SK-N-SH (cell line): ENCODE results near the gene RFX7. TPM values are rescaled to one million over a fixed set of nuclear protein-coding genes. Genes with fewer than 3 reads are reported as not detected.

Experiments
- CTCF ChIA-PET: fragments of 300-600, 350-600 bp; formaldehyde crosslinking; extraction: SDS; loops from one replicate; lab custom pipeline; 2021; lab: Yijun Ruan, JAX
- POLR2A ChIA-PET: fragments of 350-600 bp; sonication (Branson Sonifier 250); formaldehyde crosslinking; extraction: SDS; loops from one replicate; lab custom pipeline; 2020; ENCODE audit warnings: antibody characterized with exemption, inconsistent platforms; lab: Yijun Ruan, JAX
- DNase-seq: peaks from one replicate; pipeline ENCODE4 v3.0.0; 2012
- H2AFZ ChIP-seq: fragments of 200-600 bp; sonication (generic); 2 replicates; pipeline ENCODE4 v1.8.1; 2016; ENCODE audit warnings: antibody characterized with exemption, mild to moderate bottlenecking, low read depth
- H3F3A ChIP-seq: fragments of 200-600 bp; sonication (generic); replicated peaks from 2 replicates; pipeline ENCODE3; 2016; ENCODE audit warnings: antibody characterized with exemption, mild to moderate bottlenecking; ENCODE audit not compliant: insufficient read depth
- H3K27ac ChIP-seq, 2 experiments: fragments of 200-500 bp in 1 of 2; fragments of 200-600 bp in 1 of 2; sonication (Bioruptor generic) in 1 of 2; sonication (generic), shearing (Covaris generic) in 1 of 2; 2 replicates each; pipeline versions ENCODE4 v1.5.1 to v1.6.1; 2014 to 2016; ENCODE audit warnings: low read depth in 2 of 2, inconsistent platforms in 1 of 2, low read length in 1 of 2, mild to moderate bottlenecking in 1 of 2, mixed read lengths in 1 of 2
- H3K27me3 ChIP-seq: fragments of 200-600 bp; sonication (generic), shearing (Covaris generic); 2 replicates; pipeline ENCODE4 v1.6.1; 2016; ENCODE audit warnings: mixed run types; ENCODE audit not compliant: insufficient read depth
- H3K36me3 ChIP-seq, 2 experiments: fragments of 200-500 bp in 1 of 2; fragments of 200-600 bp in 1 of 2; sonication (Bioruptor generic) in 1 of 2; sonication (generic) in 1 of 2; replicated peaks in 1 of 2; 2 replicates each; pipeline versions ENCODE3 to v1.5.1; 2014 to 2016; ENCODE audit warnings: low read length in 1 of 2, mild to moderate bottlenecking in 1 of 2; ENCODE audit not compliant: insufficient read depth in 2 of 2, control insufficient read depth in 1 of 2
- H3K4me1 ChIP-seq, 2 experiments: fragments of 200-500 bp in 1 of 2; fragments of 200-600 bp in 1 of 2; sonication (Bioruptor generic) in 1 of 2; sonication (generic), shearing (Covaris generic) in 1 of 2; 2 replicates each; pipeline versions ENCODE4 v1.5.1 to v1.6.1; 2014 to 2016; ENCODE audit warnings: low read depth in 1 of 2, low read length in 1 of 2, mixed run types in 1 of 2; ENCODE audit not compliant: insufficient read depth in 2 of 2, control insufficient read depth in 1 of 2
- H3K4me2 ChIP-seq: fragments of 200-600 bp; sonication (generic), shearing (Covaris generic); 2 replicates; pipeline ENCODE4 v1.6.1; 2017; ENCODE audit warnings: mixed run types
- H3K4me3 ChIP-seq, 2 experiments: fragments of 200-500 bp in 1 of 2; fragments of 200-600 bp in 1 of 2; sonication (Bioruptor generic) in 1 of 2; sonication (generic), shearing (Covaris generic) in 1 of 2; 2 replicates each; pipeline versions ENCODE4 v1.5.1 to v1.8.1; 2014 to 2016; ENCODE audit warnings: low read depth in 2 of 2, inconsistent platforms in 1 of 2, low read length in 1 of 2, mild to moderate bottlenecking in 1 of 2, mixed read lengths in 1 of 2, moderate library complexity in 1 of 2
- H3K79me2 ChIP-seq: fragments of 200-600 bp; sonication (generic); 2 replicates; pipeline ENCODE4 v1.8.1; 2017; ENCODE audit warnings: mild to moderate bottlenecking; ENCODE audit not compliant: insufficient read depth
- H3K9ac ChIP-seq: fragments of 200-600 bp; sonication (generic); 2 replicates; pipeline ENCODE4 v1.6.1; 2017; ENCODE audit warnings: mixed run types
- H3K9me2 ChIP-seq: fragments of 200-600 bp; sonication (generic); 2 replicates; pipeline ENCODE4 v1.6.1; 2017; ENCODE audit warnings: mixed run types
- H3K9me3 ChIP-seq: fragments of 200-600 bp; sonication (generic); 2 replicates; pipeline ENCODE4 v1.6.1; 2017; ENCODE audit warnings: mixed run types, mild to moderate bottlenecking, moderate library complexity
- H4K20me1 ChIP-seq: fragments of 200-600 bp; sonication (generic); 2 replicates; pipeline ENCODE4 v1.6.1; 2017; ENCODE audit warnings: mild to moderate bottlenecking, mixed run types; ENCODE audit not compliant: insufficient read depth
- CHD2 ChIP-seq: fragments of 150-350 bp; IDR thresholded peaks from 2 replicates; pipeline ENCODE4 v1.6.1; 2018; ENCODE audit warnings: low read length; ENCODE audit not compliant: partially characterized antibody
- EP300 ChIP-seq, 2 experiments: IDR thresholded peaks; 2 replicates each; pipeline versions ENCODE4 v1.4.0 to v1.6.1; 2012; ENCODE audit warnings: borderline replicate concordance in 1 of 2, low read depth in 1 of 2, low read length in 1 of 2
- FOSL2 ChIP-seq: IDR thresholded peaks from 2 replicates; pipeline ENCODE4 v1.4.0; 2012; ENCODE audit warnings: low read depth, mild to moderate bottlenecking, moderate library complexity, borderline replicate concordance
- MAX ChIP-seq: IDR thresholded peaks from 2 replicates; pipeline ENCODE4 v1.4.0; 2012; ENCODE audit warnings: low read depth
- MXI1 ChIP-seq: IDR thresholded peaks from 2 replicates; pipeline ENCODE4 v1.6.1; 2012; ENCODE audit warnings: mild to moderate bottlenecking, low read depth, low read length, improper control_type of control experiment
- NFIC ChIP-seq: IDR thresholded peaks from 2 replicates; pipeline ENCODE4 v1.4.0; 2012; ENCODE audit warnings: borderline replicate concordance
- RFX5 ChIP-seq: IDR thresholded peaks from 2 replicates; pipeline ENCODE4 v1.6.1; 2012; ENCODE audit warnings: mild to moderate bottlenecking, improper control_type of control experiment, low read length
- RXRA ChIP-seq: IDR thresholded peaks from 2 replicates; pipeline ENCODE4 v1.4.0; 2012; ENCODE audit warnings: low read depth, mild to moderate bottlenecking, borderline replicate concordance
- TAF1 ChIP-seq: IDR thresholded peaks from 2 replicates; pipeline ENCODE4 v1.6.1; 2012; ENCODE audit warnings: low read depth, mild to moderate bottlenecking, low read length, moderate library complexity, borderline replicate concordance
- WGBS: methylation state at CpG from one replicate; pipeline ENCODE4 v1.1.6; 2017; ENCODE audit warnings: low lambda C conversion rate; 5-methylcytosine and 5-hydroxymethylcytosine counted together
- polyA plus RNA-seq, 3 experiments: library from polyadenylated mRNA; depleted of rRNA; stranded (reverse); fragments of >200 nt; gene quantifications; 2 replicates each; pipeline ENCODE4 v1.2.3, GENCODE V29; 2012
- TF ChIP-seq, protein P1 (sequence below): IDR thresholded peaks from 2 replicates; pipeline ENCODE4; 2012
- TF ChIP-seq, protein P2 (sequence below): IDR thresholded peaks from 2 replicates; pipeline ENCODE4 v1.6.1; 2012; ENCODE audit warnings: mild to moderate bottlenecking, low read depth, low read length, moderate library complexity

The RFX7 gene
- polyA plus RNA-seq, 1 of the 3 experiments (the other 2 are of a cell fraction): 2.7 TPM

DNA sequence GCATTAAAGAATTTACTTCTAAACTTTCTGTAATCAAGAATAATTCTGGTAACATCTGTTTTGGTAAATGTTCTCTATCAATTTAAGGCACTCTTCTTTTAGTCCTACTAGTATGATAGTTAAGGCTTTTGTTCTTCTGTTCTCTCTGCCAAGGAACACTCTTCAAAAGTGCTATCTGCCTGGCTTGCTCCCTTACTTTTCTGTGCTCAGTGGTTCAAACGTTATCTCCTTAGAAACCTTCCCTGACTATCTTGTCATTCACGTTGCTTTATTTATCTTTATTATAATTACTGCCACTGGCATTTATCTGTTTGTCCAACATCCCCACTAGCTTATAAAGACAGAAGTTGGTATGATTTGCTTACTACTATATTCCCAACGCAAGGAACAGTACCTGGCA lies 59.2 kb downstream of the RFX7 start (continued):
- TF ChIP-seq, protein P1, sequence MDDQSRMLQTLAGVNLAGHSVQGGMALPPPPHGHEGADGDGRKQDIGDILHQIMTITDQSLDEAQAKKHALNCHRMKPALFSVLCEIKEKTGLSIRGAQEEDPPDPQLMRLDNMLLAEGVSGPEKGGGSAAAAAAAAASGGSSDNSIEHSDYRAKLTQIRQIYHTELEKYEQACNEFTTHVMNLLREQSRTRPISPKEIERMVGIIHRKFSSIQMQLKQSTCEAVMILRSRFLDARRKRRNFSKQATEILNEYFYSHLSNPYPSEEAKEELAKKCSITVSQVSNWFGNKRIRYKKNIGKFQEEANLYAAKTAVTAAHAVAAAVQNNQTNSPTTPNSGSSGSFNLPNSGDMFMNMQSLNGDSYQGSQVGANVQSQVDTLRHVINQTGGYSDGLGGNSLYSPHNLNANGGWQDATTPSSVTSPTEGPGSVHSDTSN: no peak

GRCh38 chr15:56180851-56181250 lies 62.8 kb downstream of the RFX7 start:
- Histone ChIP-seq H3K4me1 (no peaks in the 10 kb centered on the region; a peak in 1 of 4 replicates), H3K27me3 (no peaks in the 10 kb centered on the region), H3K9me3 (no peaks in the 10 kb centered on the region), H3K36me3 (peaks cover 0 to 16% of the 10 kb centered on the region in 2 experiments), H3F3A (no peaks in the 10 kb centered on the region), H3K9me2 (no peaks in the 10 kb centered on the region), H3K79me2 (peaks cover 90% of the 10 kb centered on the region), H2AFZ (no peak overlapping the region), H3K9ac (no peak overlapping the region), H3K4me2 (no peak overlapping the region), H4K20me1 (peaks cover 3% of the 10 kb centered on the region), H3K4me3 (no peak overlapping the region), H3K27ac (no peak overlapping the region)
- ChIA-PET CTCF (no interaction called here), POLR2A (no interaction called here)
- 98% methylated on average over 4 of the region's 4 CpGs for WGBS
- TF ChIP-seq, protein P2, sequence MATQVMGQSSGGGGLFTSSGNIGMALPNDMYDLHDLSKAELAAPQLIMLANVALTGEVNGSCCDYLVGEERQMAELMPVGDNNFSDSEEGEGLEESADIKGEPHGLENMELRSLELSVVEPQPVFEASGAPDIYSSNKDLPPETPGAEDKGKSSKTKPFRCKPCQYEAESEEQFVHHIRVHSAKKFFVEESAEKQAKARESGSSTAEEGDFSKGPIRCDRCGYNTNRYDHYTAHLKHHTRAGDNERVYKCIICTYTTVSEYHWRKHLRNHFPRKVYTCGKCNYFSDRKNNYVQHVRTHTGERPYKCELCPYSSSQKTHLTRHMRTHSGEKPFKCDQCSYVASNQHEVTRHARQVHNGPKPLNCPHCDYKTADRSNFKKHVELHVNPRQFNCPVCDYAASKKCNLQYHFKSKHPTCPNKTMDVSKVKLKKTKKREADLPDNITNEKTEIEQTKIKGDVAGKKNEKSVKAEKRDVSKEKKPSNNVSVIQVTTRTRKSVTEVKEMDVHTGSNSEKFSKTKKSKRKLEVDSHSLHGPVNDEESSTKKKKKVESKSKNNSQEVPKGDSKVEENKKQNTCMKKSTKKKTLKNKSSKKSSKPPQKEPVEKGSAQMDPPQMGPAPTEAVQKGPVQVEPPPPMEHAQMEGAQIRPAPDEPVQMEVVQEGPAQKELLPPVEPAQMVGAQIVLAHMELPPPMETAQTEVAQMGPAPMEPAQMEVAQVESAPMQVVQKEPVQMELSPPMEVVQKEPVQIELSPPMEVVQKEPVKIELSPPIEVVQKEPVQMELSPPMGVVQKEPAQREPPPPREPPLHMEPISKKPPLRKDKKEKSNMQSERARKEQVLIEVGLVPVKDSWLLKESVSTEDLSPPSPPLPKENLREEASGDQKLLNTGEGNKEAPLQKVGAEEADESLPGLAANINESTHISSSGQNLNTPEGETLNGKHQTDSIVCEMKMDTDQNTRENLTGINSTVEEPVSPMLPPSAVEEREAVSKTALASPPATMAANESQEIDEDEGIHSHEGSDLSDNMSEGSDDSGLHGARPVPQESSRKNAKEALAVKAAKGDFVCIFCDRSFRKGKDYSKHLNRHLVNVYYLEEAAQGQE: no peak
- TF ChIP-seq MXI1: no peak
- no peak for TF ChIP-seq RXRA
- TF ChIP-seq CHD2: no peak
- TF ChIP-seq TAF1: no peak
- TF ChIP-seq EP300 (IDR thresholded peaks at IDR 0.05; ENCODE audit: borderline replicate concordance in 1 of 2, low read depth in 1 of 2, low read length in 1 of 2): no peak
- TF ChIP-seq MAX: no peak
- no peak for TF ChIP-seq RFX5
- no peak for TF ChIP-seq FOSL2
- no peak for TF ChIP-seq NFIC
- no peak for DNase-seq
